K562 (cell line): Measurements from ENCODE around the gene PTP4A2. TPM values are rescaled to one million over a fixed set of nuclear protein-coding genes. Genes with fewer than 3 reads are reported as not detected.
A peak's percentile ranks its signal among the peaks of the same experiment; 100 is the strongest.

Source experiments
- ATAC-seq: fragments of 200-7000 bp; cut with Tn5 transposase; 3 replicates; pipeline ENCODE4 v1.9.1; 2020; ENCODE audit warnings: moderate library complexity
- BruUV-seq: library from RNA; stranded (reverse); fragments of 400-500 nt; replicated peaks from 2 replicates; lab custom pipeline; 2021; lab: Mats Ljungman, UMichigan
- CTCF ChIA-PET: fragments of 300-600 bp; formaldehyde crosslinking; extraction: SDS; loops from one replicate; lab custom pipeline; 2021; ENCODE audit warnings: low intra/inter-chr PET ratio; lab: Yijun Ruan, JAX
- POLR2A ChIA-PET: fragments of 300-600, 350-650 bp; sonication (Branson Sonifier 250); formaldehyde crosslinking; extraction: SDS; loops from one replicate; lab custom pipeline; 2021; ENCODE audit warnings: antibody characterized with exemption, inconsistent platforms; lab: Yijun Ruan, JAX
- DNase-seq, 4 experiments: peaks; one replicate each; pipeline versions ENCODE4 v3.0.0 to v3.0.0-alpha.2; 2011 to 2018; ENCODE audit warnings: low spot score in 3 of 4, mixed read lengths in 3 of 4; ENCODE audit errors: extremely low read depth in 1 of 4
- FAIRE-seq: peaks from 2 replicates; lab custom pipeline; 2011; peaks lifted over from hg19 to GRCh38; lab: Jason Lieb, UNC
- H2AFZ ChIP-seq: 2 replicates; pipeline ENCODE4 v1.6.0; 2011; ENCODE audit warnings: low read depth, low read length, control low read depth, inconsistent platforms
- H3K27ac ChIP-seq: fragments of 200-600 bp; 3 replicates; pipeline ENCODE4 v1.8.0; 2011; ENCODE audit warnings: low read depth, mild to moderate bottlenecking, control low read depth, inconsistent platforms, low read length, moderate library complexity, mixed read lengths; ENCODE audit errors: extremely low read depth
- H3K27me3 ChIP-seq, 2 experiments: fragments of 300-600 bp in 1 of 2; 2 replicates in 1 of 2; 3 replicates in 1 of 2; pipeline versions ENCODE4 v1.6.0 to v1.8.0; 2011; ENCODE audit warnings: inconsistent platforms in 2 of 2, low read length in 2 of 2, mild to moderate bottlenecking in 1 of 2, mixed read lengths in 1 of 2, moderate library complexity in 1 of 2; ENCODE audit not compliant: control insufficient read depth in 2 of 2, insufficient read depth in 2 of 2
- H3K36me3 ChIP-seq: fragments of 300-600 bp; 3 replicates; pipeline ENCODE4 v1.8.0; 2011; ENCODE audit warnings: mild to moderate bottlenecking, low read length, inconsistent platforms; ENCODE audit not compliant: control insufficient read depth, insufficient read depth
- H3K4me1 ChIP-seq, 2 experiments: fragments of 200-600 bp in 1 of 2; replicated peaks in 1 of 2; 2 replicates in 1 of 2; 3 replicates in 1 of 2; pipeline versions ENCODE4 v1.5.1 to v1.8.0; 2011; ENCODE audit warnings: inconsistent platforms in 2 of 2, low read length in 2 of 2, mild to moderate bottlenecking in 1 of 2, mixed read lengths in 1 of 2, moderate library complexity in 1 of 2; ENCODE audit not compliant: control insufficient read depth in 2 of 2, insufficient read depth in 2 of 2
- H3K4me2 ChIP-seq: 2 replicates; pipeline ENCODE4 v1.6.1; 2011; ENCODE audit warnings: low read length, control low read depth, inconsistent platforms, mixed read lengths; ENCODE audit not compliant: insufficient read depth
- H3K4me3 ChIP-seq: fragments of 200-600 bp; sonication (generic), shearing (Covaris generic); 2 replicates; pipeline ENCODE4 v1.5.1; 2016; ENCODE audit warnings: control low read depth, inconsistent platforms
- H3K79me2 ChIP-seq: fragments of 200-600 bp; 3 replicates; pipeline ENCODE4 v1.8.0; 2011; ENCODE audit warnings: low read length, inconsistent platforms; ENCODE audit not compliant: control insufficient read depth, insufficient read depth
- H3K9ac ChIP-seq, 2 experiments: 2 replicates each; pipeline versions ENCODE4 v1.6.0 to v1.6.1; 2011; ENCODE audit warnings: low read depth in 2 of 2, low read length in 2 of 2, control low read depth in 1 of 2, inconsistent platforms in 1 of 2, mild to moderate bottlenecking in 1 of 2, mixed read lengths in 1 of 2; ENCODE audit not compliant: insufficient read depth in 1 of 2
- H3K9me1 ChIP-seq: one replicate; pipeline ENCODE4 v1.6.0; 2011; ENCODE audit warnings: inconsistent platforms, mild to moderate bottlenecking, low read length, moderate library complexity; ENCODE audit not compliant: control insufficient read depth, insufficient read depth
- H3K9me3 ChIP-seq: replicated peaks from 2 replicates; pipeline ENCODE4 v1.5.1; 2011; ENCODE audit warnings: low read depth, low read length, inconsistent platforms; ENCODE audit not compliant: control insufficient read depth, insufficient read depth
- H4K20me1 ChIP-seq: replicated peaks from 2 replicates; pipeline ENCODE4 v1.6.1; 2011; ENCODE audit warnings: low read length, inconsistent platforms, mixed read lengths; ENCODE audit not compliant: control insufficient read depth, insufficient read depth
- BCOR ChIP-seq: fragments of 450-650 bp; IDR thresholded peaks from 2 replicates; pipeline ENCODE4 v1.6.1; 2016
- DACH1 ChIP-seq: fragments of 450-650 bp; IDR thresholded peaks from 2 replicates; pipeline ENCODE4 v1.6.1; 2018; ENCODE audit not compliant: partially characterized antibody
- ETV1 ChIP-seq: fragments of 450-650 bp; conservative IDR thresholded peaks from 2 replicates; pipeline ENCODE4 v1.6.1; 2016; ENCODE audit warnings: missing genetic modification characterization, control low read depth, low read depth, missing compliant biosample characterization
- HDAC1 ChIP-seq, 2 experiments: fragments of 450-650 bp; IDR thresholded peaks; 2 replicates each; pipeline ENCODE4 v1.6.1; 2016 to 2017; ENCODE audit warnings: inconsistent platforms in 1 of 2, mild to moderate bottlenecking in 1 of 2, moderate library complexity in 1 of 2
- HDAC2 ChIP-seq: fragments of 450-650 bp; IDR thresholded peaks from 2 replicates; pipeline ENCODE4 v1.6.1; 2016; ENCODE audit warnings: mild to moderate bottlenecking
- HNRNPLL ChIP-seq: fragments of 200-400 bp; formaldehyde crosslinking; IDR thresholded peaks from 2 replicates; pipeline ENCODE4 v1.6.1; 2017; ENCODE audit warnings: low read length, low read depth, mild to moderate bottlenecking; ENCODE audit not compliant: poor library complexity, severe bottlenecking
- KDM1A ChIP-seq, 2 experiments: fragments of 450-650 bp; IDR thresholded peaks; 2 replicates each; pipeline ENCODE4 v1.6.1; 2016; ENCODE audit warnings: mild to moderate bottlenecking in 2 of 2
- MCM3 ChIP-seq: fragments of 450-650 bp; IDR thresholded peaks from 2 replicates; pipeline ENCODE4 v1.6.1; 2016
- MTA1 ChIP-seq: fragments of 450-650 bp; IDR thresholded peaks from 2 replicates; pipeline ENCODE4 v1.6.1; 2017; ENCODE audit warnings: borderline replicate concordance
- NCOA1 ChIP-seq: fragments of 450-650 bp; IDR thresholded peaks from 2 replicates; pipeline ENCODE4 v1.6.1; 2016; ENCODE audit warnings: low read depth
- SUPT5H ChIP-seq: fragments of 450-650 bp; IDR thresholded peaks from 2 replicates; pipeline ENCODE4 v1.6.1; 2016
- ZFX ChIP-seq: sonication (generic); formaldehyde crosslinking; IDR thresholded peaks from 2 replicates; pipeline ENCODE4 v1.8.0; 2022; ENCODE audit warnings: mild to moderate bottlenecking, missing genetic modification reagents, moderate library complexity
- ZNF263 ChIP-seq: sonication (generic); formaldehyde crosslinking; IDR thresholded peaks from 2 replicates; pipeline ENCODE4 v1.8.0; 2022; ENCODE audit warnings: mild to moderate bottlenecking, missing genetic modification reagents, borderline replicate concordance
- ZNF354B ChIP-seq: fragments of 250-450 bp; sonication (Bioruptor Pico); IDR thresholded peaks from 2 replicates; pipeline ENCODE4 v1.4.0; 2020
- WGBS: fragments of 100-300 bp; shearing (Covaris generic); methylation state at CpG from one replicate; pipeline ENCODE4 v1.1.6; 2016; ENCODE audit warnings: low coverage, mixed read lengths; ENCODE audit not compliant: insufficient coverage; ENCODE audit errors: missing lambda C conversion rate; 5-methylcytosine and 5-hydroxymethylcytosine counted together
- in situ Hi-C: fragments of 300-500 bp; cut with MboI; formaldehyde crosslinking; loops from 4 replicates; pipeline ENCODE4 v1.15.0; 2018; ENCODE audit warnings: inconsistent platforms, mixed read lengths
- intact Hi-C: fragments of 100-400 bp; cut with micrococcal nuclease; formaldehyde crosslinking; loops from 2 replicates; pipeline ENCODE4 v1.14.2; 2022
- polyA plus RNA-seq, 8 experiments: library from polyadenylated mRNA; depleted of rRNA in 4 of 8; stranded (reverse) in 5 of 8; unstranded in 3 of 8; fragments of >200 nt; fragmentation: Nextera tagmentation in 2 of 8; fragmentation: Illumina TruSeq in 1 of 8; extraction: Ambion mirVana in 2 of 8; extraction: Trizol in 1 of 8; gene quantifications; 2 replicates each; pipeline versions ENCODE4 v1.2.1 to v1.2.3, GENCODE V29; 2011 to 2014; ENCODE audit warnings: inconsistent platforms in 1 of 8, missing spikeins in 1 of 8
- total RNA-seq, 7 experiments: library from RNA; depleted of rRNA in 6 of 7; stranded (reverse); fragments of >200 nt in 6 of 7; fragmentation: Illumina TruSeq in 2 of 7; extraction: Trizol in 2 of 7; gene quantifications; 2 replicates each; pipeline versions ENCODE4 v1.2.1 to v1.2.3, GENCODE V29; 2011 to 2021; ENCODE audit warnings: low replicate concordance in 1 of 7
- TF ChIP-seq, protein P1 (sequence below), 2 experiments: IDR thresholded peaks; 2 replicates each; pipeline ENCODE4 v1.6.1; 2011; ENCODE audit warnings: borderline replicate concordance in 1 of 2, control low read depth in 1 of 2, low read depth in 1 of 2, low read length in 1 of 2, mild to moderate bottlenecking in 1 of 2, mixed read lengths in 1 of 2, moderate library complexity in 1 of 2; ENCODE audit not compliant: insufficient read depth in 1 of 2, insufficient read length in 1 of 2, poor library complexity in 1 of 2, severe bottlenecking in 1 of 2; ENCODE audit errors: extremely low read depth in 1 of 2
- TF ChIP-seq, protein P2 (sequence below): fragments of 450-650 bp; IDR thresholded peaks from 2 replicates; pipeline ENCODE4 v1.6.1; 2016; ENCODE audit warnings: antibody characterized with exemption
- TF ChIP-seq, protein P3 (sequence below): fragments of 200-800 bp; sonication (Bioruptor generic); IDR thresholded peaks from 2 replicates; pipeline ENCODE4 v1.6.1; 2017; ENCODE audit warnings: missing genetic modification characterization, missing compliant biosample characterization

Gene PTP4A2
- total and polyA plus RNA-seq, 9 of the 15 experiments (the other 6 are each of a cell fraction or from before 2014, with no cell fraction given) = 197 to 870 (median 480) TPM

DNA sequence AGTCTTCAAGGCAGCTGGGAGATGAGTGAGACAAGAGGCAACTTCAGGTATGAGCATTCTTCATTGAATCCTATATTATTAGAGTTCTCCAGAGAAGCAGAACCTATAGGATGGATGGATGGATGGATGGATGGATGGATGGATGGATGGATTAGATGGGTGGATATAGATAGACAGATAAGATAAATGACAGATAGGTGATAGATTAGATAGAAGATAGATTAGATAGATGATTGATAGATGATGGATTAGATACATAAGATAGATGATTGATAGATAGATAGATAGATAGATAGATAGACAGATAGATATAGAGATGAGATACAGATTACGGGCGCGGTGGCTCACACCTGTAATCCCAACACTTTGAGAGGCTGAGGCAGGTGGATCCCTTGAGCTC is 79.1 kb downstream of the PTP4A2 start (continued):
- TF ChIP-seq, protein P1, sequence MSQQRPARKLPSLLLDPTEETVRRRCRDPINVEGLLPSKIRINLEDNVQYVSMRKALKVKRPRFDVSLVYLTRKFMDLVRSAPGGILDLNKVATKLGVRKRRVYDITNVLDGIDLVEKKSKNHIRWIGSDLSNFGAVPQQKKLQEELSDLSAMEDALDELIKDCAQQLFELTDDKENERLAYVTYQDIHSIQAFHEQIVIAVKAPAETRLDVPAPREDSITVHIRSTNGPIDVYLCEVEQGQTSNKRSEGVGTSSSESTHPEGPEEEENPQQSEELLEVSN (IDR thresholded peaks at IDR 0.05; ENCODE audit: borderline replicate concordance in 1 of 2, extremely low read depth in 1 of 2, insufficient read depth in 1 of 2, insufficient read length in 1 of 2, low read depth in 1 of 2, low read length in 1 of 2, poor library complexity in 1 of 2, severe bottlenecking in 1 of 2) = no peak
- TF ChIP-seq HDAC2 = 0 out of 2 replicates have a peak, but pooled peaks have one; percentile 29
- TF ChIP-seq DACH1 = peak; percentile 96
- no peak for TF ChIP-seq ZNF354B (CRISPR knock-in tag)
- peak; percentile 93 for TF ChIP-seq MTA1
- no peak for TF ChIP-seq MCM3
- TF ChIP-seq, protein P2, sequence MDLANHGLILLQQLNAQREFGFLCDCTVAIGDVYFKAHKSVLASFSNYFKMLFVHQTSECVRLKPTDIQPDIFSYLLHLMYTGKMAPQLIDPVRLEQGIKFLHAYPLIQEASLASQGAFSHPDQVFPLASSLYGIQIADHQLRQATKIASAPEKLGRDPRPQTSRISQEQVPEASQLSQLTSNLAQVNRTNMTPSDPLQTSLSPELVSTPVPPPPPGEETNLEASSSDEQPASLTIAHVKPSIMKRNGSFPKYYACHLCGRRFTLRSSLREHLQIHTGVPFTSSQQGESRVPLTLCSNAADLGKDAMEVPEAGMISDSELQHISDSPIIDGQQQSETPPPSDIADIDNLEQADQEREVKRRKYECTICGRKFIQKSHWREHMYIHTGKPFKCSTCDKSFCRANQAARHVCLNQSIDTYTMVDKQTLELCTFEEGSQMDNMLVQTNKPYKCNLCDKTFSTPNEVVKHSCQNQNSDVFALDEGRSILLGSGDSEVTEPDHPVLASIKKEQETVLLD = peak; percentile 93
- TF ChIP-seq BCOR = peak; percentile 89; the same call in 1 of the 2 replicates
- no peak for TF ChIP-seq HNRNPLL

DNA sequence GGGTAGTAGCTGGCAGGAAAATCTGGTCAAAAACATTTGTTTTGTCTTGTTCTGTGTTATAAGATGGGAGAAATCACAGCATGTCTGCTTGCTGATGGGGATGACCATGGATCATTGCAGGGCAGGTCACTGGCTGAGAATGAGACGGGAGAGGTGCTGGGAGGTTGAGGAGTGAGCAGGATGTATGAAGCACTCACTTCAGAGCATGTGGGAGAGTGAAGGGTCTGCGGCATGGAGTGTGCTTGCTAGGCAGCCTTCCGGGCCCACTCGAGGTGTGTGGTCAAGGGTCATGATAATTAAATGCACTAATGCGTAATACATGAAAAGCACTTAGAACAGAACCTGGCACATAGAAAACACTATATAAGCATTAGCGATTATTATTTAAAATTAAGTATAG is 80.3 kb downstream of the PTP4A2 start:
- in situ Hi-C loops (no loop called here), intact Hi-C loops (no loop called here)
- POLR2A ChIA-PET = interaction anchor here (0.6 to 1.4 kb wide), 3 partner anchors 10 to 117 kb away, joined by 3 to 4 read pairs (median 3); no protein-coding TSS in a partner anchor
- Histone ChIP-seq H3K4me1 (peaks cover 0 to 10% of the 10 kb centered on the region in 2 experiments; a peak in 3 of 5 replicates), H3K9me1 (no peaks in the 10 kb centered on the region), H3K36me3 (no peaks in the 10 kb centered on the region), H3K9ac (no peak overlapping the region), H3K27ac (no peak overlapping the region), H4K20me1 (no peaks in the 10 kb centered on the region), H3K4me2 (no peak overlapping the region), H3K79me2 (no peaks in the 10 kb centered on the region), H3K4me3 (no peak overlapping the region), H3K9me3 (no peaks in the 10 kb centered on the region), H2AFZ (no peak overlapping the region), H3K27me3 (no peaks in the 10 kb centered on the region; a peak in 1 of 5 replicates)
- ATAC-seq = no peak
- BruUV-seq = no TSS peak
- no peak for FAIRE-seq
- CTCF ChIA-PET = no interaction called here
- 48% methylated on average over 6 of the region's 6 CpGs for WGBS
- DNase-seq = no peak
- TF ChIP-seq ZFX (CRISPR knock-in tag) (no peak), ETV1 (tag) (no peak), NCOA1 (no peak), KDM1A (IDR thresholded peaks at IDR 0.05) (peak in 1 of 2 experiments; percentile 34; a peak in 1 of 4 replicates), HDAC1 (IDR thresholded peaks at IDR 0.05) (0 out of 4 replicates have a peak, but pooled peaks of 1 of the 2 experiments have one; percentile 3), SUPT5H (no peak), ZNF263 (CRISPR knock-in tag) (peak; percentile 67; the same call in 1 of the 2 replicates)
- TF ChIP-seq, protein P3, sequence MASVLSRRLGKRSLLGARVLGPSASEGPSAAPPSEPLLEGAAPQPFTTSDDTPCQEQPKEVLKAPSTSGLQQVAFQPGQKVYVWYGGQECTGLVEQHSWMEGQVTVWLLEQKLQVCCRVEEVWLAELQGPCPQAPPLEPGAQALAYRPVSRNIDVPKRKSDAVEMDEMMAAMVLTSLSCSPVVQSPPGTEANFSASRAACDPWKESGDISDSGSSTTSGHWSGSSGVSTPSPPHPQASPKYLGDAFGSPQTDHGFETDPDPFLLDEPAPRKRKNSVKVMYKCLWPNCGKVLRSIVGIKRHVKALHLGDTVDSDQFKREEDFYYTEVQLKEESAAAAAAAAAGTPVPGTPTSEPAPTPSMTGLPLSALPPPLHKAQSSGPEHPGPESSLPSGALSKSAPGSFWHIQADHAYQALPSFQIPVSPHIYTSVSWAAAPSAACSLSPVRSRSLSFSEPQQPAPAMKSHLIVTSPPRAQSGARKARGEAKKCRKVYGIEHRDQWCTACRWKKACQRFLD = no peak
